Peyer's patch (tissue), 4 donors: Measurements from ENCODE around the gene FLT3. TPM values are rescaled to one million over a fixed set of nuclear protein-coding genes. Genes with fewer than 3 reads are reported as not detected.
A peak's percentile ranks its signal among the peaks of the same experiment; 100 is the strongest.

Source experiments
- DNase-seq, 3 donors: peaks; one replicate each; pipeline ENCODE4 v3.0.0-alpha.2; 2017 to 2019
- H3K27ac ChIP-seq, 4 donors: fragments of 200-600 bp; sonication (generic); one replicate each; pipeline ENCODE4 v1.5.1; 2016 to 2019
- H3K27me3 ChIP-seq, 2 donors: fragments of 200-600 bp; sonication (generic); one replicate each; pipeline ENCODE4 v1.5.1; 2019
- H3K36me3 ChIP-seq, 3 donors: fragments of 200-600 bp; sonication (generic); one replicate each; pipeline ENCODE4 v1.5.1; 2016 to 2019
- H3K4me1 ChIP-seq, 4 donors: fragments of 200-600 bp; sonication (generic); one replicate each; pipeline ENCODE4 v1.5.1; 2016 to 2019
- H3K4me3 ChIP-seq, 4 donors: fragments of 200-600 bp; sonication (generic); 1 replicate in 3 of 4; 2 replicates in 1 of 4; pipeline ENCODE4 v1.5.1; 2016 to 2019; ENCODE audit warnings: mild to moderate bottlenecking in 1 of 4
- H3K9me3 ChIP-seq, 4 donors: fragments of 200-600 bp; sonication (generic); one replicate each; pipeline ENCODE4 v1.5.1; 2016 to 2019; ENCODE audit warnings: mild to moderate bottlenecking in 1 of 4
- CTCF ChIP-seq, 6 experiments: fragments of 450-650 bp in 4 of 6; fragments of 200-600 bp in 2 of 6; sonication (generic) in 1 of 6; IDR thresholded peaks; one replicate each; pipeline ENCODE4 v1.5.1; 2017 to 2019; ENCODE audit warnings: antibody characterized with exemption in 6 of 6, mild to moderate bottlenecking in 3 of 6, moderate library complexity in 1 of 6
- POLR2A ChIP-seq, 2 donors: fragments of 450-650 bp; IDR thresholded peaks; one replicate each; pipeline ENCODE4 v1.5.1; 2017; ENCODE audit warnings: antibody characterized with exemption in 2 of 2, mild to moderate bottlenecking in 2 of 2, moderate library complexity in 2 of 2
- total RNA-seq, 4 donors: library from RNA; depleted of rRNA; stranded (reverse); fragments of >200 nt; gene quantifications; one replicate each; pipeline ENCODE4 v1.1.0, GENCODE V29; 2016

Gene FLT3
- total RNA-seq, 4 donors from 2014 or later = 0.38 to 10.7 (median 0.67) TPM; not detected in 1

DNA sequence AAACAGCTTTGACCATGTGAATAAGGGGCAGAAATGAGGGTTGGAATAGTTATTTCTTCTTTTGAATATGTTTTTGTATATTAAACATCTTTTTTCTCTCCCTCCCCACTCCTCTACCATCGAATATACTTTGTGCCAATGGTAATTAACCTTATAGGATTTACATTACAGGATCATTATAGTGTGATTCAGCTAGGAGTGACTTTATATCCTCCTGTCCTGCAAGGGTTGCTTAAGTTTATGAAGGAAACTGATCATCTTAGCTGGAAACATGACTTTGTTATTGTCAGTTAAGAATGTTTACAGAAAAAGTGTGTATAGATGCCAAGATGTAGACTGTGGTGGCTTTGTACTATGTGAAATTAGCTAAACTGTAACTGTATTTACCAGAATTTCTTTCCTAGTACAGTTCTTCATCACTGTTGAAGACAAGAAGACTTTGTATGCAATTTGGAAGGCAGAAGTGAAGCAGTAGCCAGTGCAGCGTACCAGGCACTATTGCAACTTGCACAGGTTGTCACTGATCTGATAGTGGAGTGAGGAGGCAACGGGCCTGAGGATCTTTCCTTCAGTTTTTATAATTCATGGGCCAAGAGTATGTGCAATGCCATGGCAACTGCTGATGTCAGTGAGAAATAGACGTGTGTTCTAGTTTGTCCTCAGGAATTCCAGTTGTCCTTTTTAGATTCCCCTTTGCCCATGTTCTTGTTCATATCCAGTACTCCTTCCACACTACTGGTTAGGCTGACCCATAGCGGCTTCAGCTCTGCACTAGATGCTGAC, 29.7 kb upstream of the FLT3 start:
- no peak for DNase-seq
- Histone ChIP-seq H3K4me1 (no peaks in the 10 kb centered on the region), H3K27me3 (no peaks in the 10 kb centered on the region)

DNA sequence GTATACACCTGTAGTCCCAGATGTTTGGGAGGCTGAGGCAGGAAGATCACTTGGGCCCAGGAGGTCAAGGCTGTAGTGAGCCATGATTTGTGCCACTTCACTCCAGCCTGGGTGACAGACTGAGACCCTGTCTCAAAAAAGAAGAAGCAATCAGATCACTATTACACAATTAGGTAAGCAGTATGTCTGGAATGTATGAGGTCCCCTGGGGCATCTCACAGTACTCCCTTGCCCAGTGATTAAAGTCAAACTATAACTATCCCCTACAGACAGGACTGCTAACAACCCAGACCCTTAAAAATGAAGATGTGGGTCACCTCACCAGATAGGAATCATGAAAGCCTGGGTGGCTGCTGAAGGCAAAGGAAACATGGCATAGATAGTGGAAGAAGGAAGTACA, 28.6 kb upstream of the FLT3 start:
- Histone ChIP-seq H3K4me3 (no peak overlapping the region), H3K4me1 (no peaks in the 10 kb centered on the region), H3K9me3 (no peaks in the 10 kb centered on the region), H3K27ac (no peak overlapping the region), H3K27me3 (no peaks in the 10 kb centered on the region), H3K36me3 (no peaks in the 10 kb centered on the region)
- DNase-seq = no peak
- no peak for TF ChIP-seq POLR2A (IDR thresholded peaks at IDR 0.05)

More for the DNA sequence above, 29.7 kb upstream of the FLT3 start:
- H3K36me3 ChIP-seq = no peaks in the 10 kb centered on the region
- H3K4me3 ChIP-seq = no peak overlapping the region
- TF ChIP-seq POLR2A (IDR thresholded peaks at IDR 0.05) (no peak), CTCF (IDR thresholded peaks at IDR 0.05) (no peak)
- H3K9me3 ChIP-seq = no peaks in the 10 kb centered on the region
- H3K27ac ChIP-seq = no peak overlapping the region

DNA sequence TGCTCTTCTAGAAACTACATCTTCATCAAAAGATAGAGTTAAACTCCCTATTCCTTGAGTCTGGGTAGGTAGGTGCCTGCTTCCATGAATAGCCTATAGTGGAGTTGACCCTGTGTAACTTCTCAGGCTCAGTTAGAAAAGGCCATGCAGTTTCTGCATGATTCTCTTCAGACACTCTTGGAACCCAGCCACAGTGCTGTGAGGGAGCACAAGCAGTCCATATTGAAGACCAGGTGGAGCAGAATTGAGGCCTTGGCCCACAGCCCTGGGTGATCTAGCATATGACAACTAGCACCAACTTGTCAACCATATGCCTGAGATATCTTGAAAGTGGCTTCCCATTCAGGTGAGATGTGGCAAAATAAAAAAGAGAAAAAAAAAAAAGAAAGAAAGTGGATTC, 27.7 kb upstream of the FLT3 start:
- no peak for TF ChIP-seq POLR2A (IDR thresholded peaks at IDR 0.05)
- no peak for TF ChIP-seq CTCF (IDR thresholded peaks at IDR 0.05)
- no peak overlapping the region for H3K4me3 ChIP-seq
- no peaks in the 10 kb centered on the region for H3K36me3 ChIP-seq
- no peaks in the 10 kb centered on the region for H3K4me1 ChIP-seq
- no peak for DNase-seq
- no peaks in the 10 kb centered on the region for H3K27me3 ChIP-seq
- H3K27ac ChIP-seq = no peak overlapping the region
- no peaks in the 10 kb centered on the region for H3K9me3 ChIP-seq

DNA sequence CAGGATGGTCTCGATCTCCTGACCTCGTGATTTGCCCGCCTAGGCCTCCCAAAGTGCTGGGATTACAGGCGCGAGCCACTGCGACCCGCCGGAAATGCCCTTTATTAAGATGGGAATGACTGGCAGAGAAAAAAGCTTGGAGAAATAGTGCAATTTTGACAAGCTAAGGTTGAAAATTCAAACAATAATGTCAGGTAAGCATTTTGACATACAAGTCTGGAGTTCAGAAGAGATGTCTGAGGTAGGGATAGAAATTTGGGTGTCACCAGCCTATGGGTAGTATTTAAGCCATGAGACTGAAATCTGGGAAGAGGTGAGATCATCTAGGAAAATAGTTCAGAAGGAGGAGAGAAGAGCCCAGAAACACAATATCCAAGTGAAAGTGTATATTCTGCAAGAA, 20.8 kb upstream of the FLT3 start:
- no peak for DNase-seq
- Histone ChIP-seq H3K9me3 (no peaks in the 10 kb centered on the region), H3K4me1 (no peaks in the 10 kb centered on the region), H3K36me3 (no peaks in the 10 kb centered on the region), H3K4me3 (no peak overlapping the region), H3K27ac (no peak overlapping the region), H3K27me3 (no peaks in the 10 kb centered on the region)
- no peak for TF ChIP-seq CTCF (IDR thresholded peaks at IDR 0.05)
- TF ChIP-seq POLR2A (IDR thresholded peaks at IDR 0.05) = no peak

DNA sequence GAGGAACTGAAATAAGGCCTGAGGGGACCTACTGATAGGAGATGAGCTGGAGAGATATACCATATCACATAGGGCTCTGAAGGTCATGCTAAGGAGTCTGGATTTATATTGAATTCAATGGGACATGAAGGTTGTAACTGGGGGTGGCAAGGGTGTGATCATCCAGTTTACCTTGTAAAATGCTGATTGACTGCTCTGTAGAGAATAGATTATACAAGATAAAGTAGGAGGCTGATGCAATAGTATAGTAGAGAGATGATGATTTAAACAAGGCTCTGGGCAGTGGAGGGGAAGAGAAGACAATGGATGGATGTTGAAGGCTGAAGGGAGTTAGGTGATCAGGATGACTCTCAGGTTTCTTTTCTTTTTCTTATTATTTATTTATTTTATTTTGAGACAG, 19.9 kb upstream of the FLT3 start:
- TF ChIP-seq CTCF (IDR thresholded peaks at IDR 0.05) (no peak), POLR2A (IDR thresholded peaks at IDR 0.05) (no peak)
- DNase-seq = no peak
- Histone ChIP-seq H3K4me1 (no peaks in the 10 kb centered on the region), H3K36me3 (no peaks in the 10 kb centered on the region), H3K9me3 (no peaks in the 10 kb centered on the region), H3K27me3 (no peaks in the 10 kb centered on the region), H3K27ac (no peak overlapping the region), H3K4me3 (no peak overlapping the region)

DNA sequence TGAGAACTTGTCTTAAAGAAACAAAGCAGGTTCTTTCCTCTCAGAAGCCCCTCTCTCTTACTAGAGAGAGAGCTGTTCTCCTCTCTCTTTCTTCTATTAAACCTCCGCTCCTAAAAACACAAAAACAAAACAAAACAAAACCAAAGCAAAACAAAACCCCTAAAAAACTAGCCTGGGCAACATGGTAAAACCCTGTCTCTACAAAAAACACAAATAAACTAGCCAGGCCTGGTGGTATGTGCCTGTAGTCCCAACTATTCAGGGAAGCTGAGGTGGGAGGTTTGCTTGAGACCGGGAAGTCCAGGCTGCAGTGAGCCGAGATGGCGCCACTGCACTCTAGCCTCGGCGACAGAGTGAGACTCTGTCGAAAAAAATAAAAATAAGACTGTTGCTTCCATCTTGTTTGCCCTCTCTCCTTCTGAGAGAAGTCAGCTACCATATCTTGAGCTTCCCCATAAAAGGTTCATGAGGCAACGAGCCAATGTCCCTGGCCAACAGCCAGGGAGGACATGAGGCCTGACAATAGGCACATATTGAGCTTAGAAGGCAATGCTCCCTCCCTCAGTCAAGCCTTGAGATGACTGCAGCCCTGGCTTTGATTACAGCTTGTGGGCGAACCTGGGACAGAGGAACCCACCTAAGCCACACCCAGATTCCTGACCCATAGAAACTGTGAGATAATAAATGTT, 17.5 kb upstream of the FLT3 start:
- no peaks in the 10 kb centered on the region for H3K4me1 ChIP-seq
- H3K27me3 ChIP-seq = no peaks in the 10 kb centered on the region
- no peak for TF ChIP-seq CTCF (IDR thresholded peaks at IDR 0.05)
- TF ChIP-seq POLR2A (IDR thresholded peaks at IDR 0.05) = no peak
- H3K9me3 ChIP-seq = no peaks in the 10 kb centered on the region
- no peaks in the 10 kb centered on the region for H3K36me3 ChIP-seq
- no peak overlapping the region for H3K27ac ChIP-seq
- peak in 1 of 3 donors; percentile 54 for DNase-seq
- H3K4me3 ChIP-seq = no peak overlapping the region
